Measurements from ENCODE around the gene MAPK8IP3.

MAPK8IP3 gene

DNA sequence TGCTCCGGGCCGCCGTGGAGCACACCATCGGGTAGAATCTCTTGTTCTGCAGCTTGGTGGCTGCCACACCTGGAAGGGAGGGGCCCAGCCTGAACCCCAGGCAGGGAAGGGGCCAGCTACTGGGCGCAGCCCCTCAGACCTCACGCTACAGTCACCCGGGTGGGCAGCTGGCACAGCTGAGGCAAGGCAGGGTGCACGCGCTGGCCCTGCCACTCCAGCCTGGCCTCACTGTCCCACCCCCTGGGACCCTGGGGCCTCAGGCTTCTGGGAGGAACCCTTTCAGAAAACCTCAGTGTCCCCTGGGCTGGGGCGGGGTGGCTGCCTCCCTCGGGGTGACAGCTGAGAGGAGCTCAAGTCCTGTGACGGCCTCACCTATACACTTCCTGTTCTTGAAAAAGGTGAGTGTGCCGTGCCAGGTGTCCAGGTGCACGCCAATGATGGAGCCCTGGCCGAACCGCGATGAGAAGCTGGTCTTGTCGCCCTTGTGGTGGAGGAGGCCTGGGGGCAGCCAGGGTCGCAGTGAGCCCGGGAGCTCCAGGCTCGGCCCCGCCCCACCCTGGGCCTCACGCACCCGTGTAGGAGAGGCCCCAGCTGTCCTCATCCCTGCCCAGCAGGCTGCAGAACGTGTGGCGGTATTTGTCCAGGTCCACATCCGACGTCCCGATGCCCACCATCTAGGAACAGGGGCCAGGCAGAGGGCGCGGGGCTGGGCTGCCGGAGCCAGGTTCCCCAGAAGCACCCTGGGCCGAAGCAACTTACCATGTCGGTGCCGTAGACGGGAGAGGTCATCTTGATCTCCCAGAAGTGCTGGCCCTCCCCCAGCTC lies 71.6 kb downstream of the MAPK8IP3 start:
- Histone ChIP-seq H3K27me3 (ENCODE audit: low read length) (no peaks in the 10 kb centered on the region), H3K4me2 (ENCODE audit: low read depth, low read length, poor library complexity, severe bottlenecking) (no peak overlapping the region), H3F3A (ENCODE audit: insufficient read depth) (no peaks in the 10 kb centered on the region), H4K20me1 (ENCODE audit: low read depth, low read length) (no peaks in the 10 kb centered on the region), H3K27ac (ENCODE audit: low read depth, low read length) (no peak overlapping the region), H2AFZ (ENCODE audit: low read depth, low read length, severe bottlenecking) (no peak overlapping the region), H3K9ac (ENCODE audit: low read length) (no peak overlapping the region), H3K9me3 (ENCODE audit: insufficient read depth, low read length) (no peaks in the 10 kb centered on the region), H3K4me3 (ENCODE audit: insufficient read depth, low read length, poor library complexity, severe bottlenecking) (no peak overlapping the region), H3K36me3 (ENCODE audit: low read length) (no peaks in the 10 kb centered on the region), H3K9me2 (replicated peaks; ENCODE audit: insufficient read depth, low read length) (no peaks in the 10 kb centered on the region), H3K79me2 (ENCODE audit: insufficient read depth, low read length) (peaks cover 8% of the 10 kb centered on the region; the same call in 1 of the 2 replicates)
- no peak for TF ChIP-seq EZH2phosphoT487 (conservative IDR thresholded peaks at IDR 0.05; ENCODE audit: low read length)
- TF ChIP-seq, protein P1, sequence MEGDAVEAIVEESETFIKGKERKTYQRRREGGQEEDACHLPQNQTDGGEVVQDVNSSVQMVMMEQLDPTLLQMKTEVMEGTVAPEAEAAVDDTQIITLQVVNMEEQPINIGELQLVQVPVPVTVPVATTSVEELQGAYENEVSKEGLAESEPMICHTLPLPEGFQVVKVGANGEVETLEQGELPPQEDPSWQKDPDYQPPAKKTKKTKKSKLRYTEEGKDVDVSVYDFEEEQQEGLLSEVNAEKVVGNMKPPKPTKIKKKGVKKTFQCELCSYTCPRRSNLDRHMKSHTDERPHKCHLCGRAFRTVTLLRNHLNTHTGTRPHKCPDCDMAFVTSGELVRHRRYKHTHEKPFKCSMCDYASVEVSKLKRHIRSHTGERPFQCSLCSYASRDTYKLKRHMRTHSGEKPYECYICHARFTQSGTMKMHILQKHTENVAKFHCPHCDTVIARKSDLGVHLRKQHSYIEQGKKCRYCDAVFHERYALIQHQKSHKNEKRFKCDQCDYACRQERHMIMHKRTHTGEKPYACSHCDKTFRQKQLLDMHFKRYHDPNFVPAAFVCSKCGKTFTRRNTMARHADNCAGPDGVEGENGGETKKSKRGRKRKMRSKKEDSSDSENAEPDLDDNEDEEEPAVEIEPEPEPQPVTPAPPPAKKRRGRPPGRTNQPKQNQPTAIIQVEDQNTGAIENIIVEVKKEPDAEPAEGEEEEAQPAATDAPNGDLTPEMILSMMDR (IDR thresholded peaks at IDR 0.05; ENCODE audit: insufficient read depth, low read length, poor library complexity, severe bottlenecking): no peak

DNA sequence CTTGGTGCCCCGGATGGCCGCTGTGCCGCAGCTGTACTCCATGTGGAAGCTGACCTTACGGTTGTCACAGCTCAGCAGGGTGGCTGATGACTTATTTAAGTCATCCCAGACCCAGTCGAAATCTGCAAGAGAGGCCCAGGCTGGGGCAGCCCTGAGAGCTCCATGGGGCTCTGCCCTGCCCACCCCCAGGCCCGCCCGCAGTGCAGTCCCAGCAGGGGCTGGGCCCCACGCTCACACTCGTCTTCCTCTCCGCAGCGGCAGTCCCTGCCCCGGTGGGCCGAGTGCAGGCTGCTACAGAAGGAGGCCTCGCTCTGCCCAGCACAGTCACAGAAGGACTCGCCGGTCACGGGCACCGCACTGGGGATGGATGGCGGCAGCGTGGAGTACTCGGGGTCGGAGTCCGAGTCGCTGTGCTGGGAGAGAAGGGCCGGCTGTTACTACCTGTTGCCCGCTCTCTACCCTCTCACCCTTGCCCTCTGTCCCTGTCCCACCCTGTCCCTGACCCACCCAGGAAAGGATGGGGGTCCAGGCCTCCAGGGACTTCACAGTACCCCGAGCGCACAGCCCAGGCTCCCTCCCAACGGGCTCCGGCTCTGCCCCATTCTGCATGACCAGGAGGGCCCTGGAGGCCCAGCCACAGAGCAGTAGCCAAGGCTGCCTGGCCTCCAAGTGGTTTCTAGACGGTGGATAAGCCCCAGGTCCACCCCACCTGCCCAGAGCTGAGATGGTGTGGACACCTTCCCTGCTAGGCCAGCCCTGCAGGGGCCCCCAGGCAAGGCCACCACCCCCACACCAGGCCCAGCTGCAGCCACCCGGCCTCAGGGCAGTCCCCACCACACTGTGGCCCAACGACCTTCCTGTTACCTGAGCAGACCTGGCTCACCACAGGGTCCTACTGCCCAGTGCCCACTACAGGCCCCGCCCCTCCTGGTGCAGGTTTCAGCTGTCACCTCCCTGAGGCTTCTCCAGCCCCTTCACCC lies 72.5 kb downstream of the MAPK8IP3 start:
- Histone ChIP-seq H3K36me3 (ENCODE audit: low read length) (no peaks in the 10 kb centered on the region), H3K79me2 (ENCODE audit: insufficient read depth, low read length) (peaks cover 11% of the 10 kb centered on the region), H3K9me2 (replicated peaks; ENCODE audit: insufficient read depth, low read length) (no peaks in the 10 kb centered on the region), H2AFZ (ENCODE audit: low read depth, low read length, severe bottlenecking) (no peak overlapping the region), H3K4me2 (ENCODE audit: low read depth, low read length, poor library complexity, severe bottlenecking) (no peak overlapping the region), H3K27me3 (ENCODE audit: low read length) (no peaks in the 10 kb centered on the region), H3K9ac (ENCODE audit: low read length) (no peak overlapping the region), H3F3A (ENCODE audit: insufficient read depth) (no peaks in the 10 kb centered on the region), H4K20me1 (ENCODE audit: low read depth, low read length) (no peaks in the 10 kb centered on the region), H3K9me3 (ENCODE audit: insufficient read depth, low read length) (no peaks in the 10 kb centered on the region), H3K27ac (ENCODE audit: low read depth, low read length) (no peak overlapping the region), H3K4me3 (ENCODE audit: insufficient read depth, low read length, poor library complexity, severe bottlenecking) (no peak overlapping the region)
- TF ChIP-seq EZH2phosphoT487 (conservative IDR thresholded peaks at IDR 0.05; ENCODE audit: low read length): no peak
- TF ChIP-seq, protein P1 (IDR thresholded peaks at IDR 0.05; ENCODE audit: insufficient read depth, low read length, poor library complexity, severe bottlenecking): no peak

DNA sequence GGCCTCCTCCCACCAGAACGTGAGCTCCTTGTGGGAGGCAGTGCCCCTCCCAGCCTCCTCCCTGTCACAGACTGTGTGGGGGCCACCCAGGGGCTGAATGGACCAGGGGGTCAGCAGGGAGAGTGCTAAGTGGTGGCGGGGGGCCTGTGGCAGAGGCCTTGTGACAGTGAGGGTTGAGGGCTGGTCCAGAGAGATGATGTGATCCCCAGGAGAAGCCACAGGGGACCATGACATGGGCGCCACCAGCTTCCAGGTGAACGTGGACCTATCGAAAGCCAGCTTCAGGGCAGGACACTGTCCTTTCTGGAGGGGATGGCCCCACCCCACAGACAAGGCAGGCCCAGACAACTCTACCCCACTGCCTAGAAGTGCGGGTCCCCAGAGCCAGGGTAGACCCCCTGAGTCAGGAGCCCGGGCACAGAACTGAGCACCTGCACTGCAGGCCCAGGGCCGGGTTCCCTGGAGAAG lies 73.3 kb downstream of the MAPK8IP3 start:
- Histone ChIP-seq H4K20me1 (ENCODE audit: low read depth, low read length) (no peaks in the 10 kb centered on the region), H3K9me3 (ENCODE audit: insufficient read depth, low read length) (no peaks in the 10 kb centered on the region), H3K27me3 (ENCODE audit: low read length) (no peaks in the 10 kb centered on the region), H3K9ac (ENCODE audit: low read length) (no peak overlapping the region), H3K79me2 (ENCODE audit: insufficient read depth, low read length) (peaks cover 14% of the 10 kb centered on the region), H3K4me2 (ENCODE audit: low read depth, low read length, poor library complexity, severe bottlenecking) (no peak overlapping the region), H3F3A (ENCODE audit: insufficient read depth) (no peaks in the 10 kb centered on the region), H3K36me3 (ENCODE audit: low read length) (no peaks in the 10 kb centered on the region), H2AFZ (ENCODE audit: low read depth, low read length, severe bottlenecking) (no peak overlapping the region), H3K9me2 (replicated peaks; ENCODE audit: insufficient read depth, low read length) (no peaks in the 10 kb centered on the region), H3K27ac (ENCODE audit: low read depth, low read length) (no peak overlapping the region), H3K4me3 (ENCODE audit: insufficient read depth, low read length, poor library complexity, severe bottlenecking) (no peak overlapping the region)
- TF ChIP-seq EZH2phosphoT487 (conservative IDR thresholded peaks at IDR 0.05; ENCODE audit: low read length): no peak
- TF ChIP-seq, protein P1 (IDR thresholded peaks at IDR 0.05; ENCODE audit: insufficient read depth, low read length, poor library complexity, severe bottlenecking): no peak

Measured in SU-DHL-6 (cell line).